HCT116 (cell line): ENCODE results near the gene MAP6D1. TPM values are rescaled to one million over a fixed set of nuclear protein-coding genes. Genes with fewer than 3 reads are reported as not detected.

Experiments
- ATAC-seq: fragments of 200-7000 bp; cut with Tn5 transposase; 2 replicates; pipeline ENCODE4 v1.9.1; 2020; ENCODE audit warnings: mild to moderate bottlenecking, moderate library complexity
- BruUV-seq: library from RNA; stranded (reverse); fragments of 400-500 nt; replicated peaks from 2 replicates; lab custom pipeline; 2021; lab: Mats Ljungman, UMichigan
- CTCF ChIA-PET: fragments of 300-600 bp; sonication (Branson Sonifier 250); formaldehyde crosslinking; loops from one replicate; lab custom pipeline; 2021; ENCODE audit warnings: antibody characterized with exemption; lab: Charles Lee
- POLR2A ChIA-PET: fragments of 300-600, 350-600 bp; sonication (Branson Sonifier 250); formaldehyde crosslinking; loops from one replicate; lab custom pipeline; 2021; ENCODE audit warnings: antibody characterized with exemption; lab: Charles Lee
- RAD21 ChIA-PET, 2 experiments: fragments of 300-600 bp; sonication (Branson Sonifier 250); formaldehyde crosslinking; loops; one replicate each; lab custom pipeline; 2023; ENCODE audit warnings: low total read pairs in 2 of 2; ENCODE audit not compliant: uncharacterized antibody in 2 of 2, unreplicated experiment in 2 of 2, low non-redundant PET in 1 of 2; lab: Charles Lee
- DNase-seq: peaks from one replicate; pipeline ENCODE4 v3.0.0-alpha.2; 2010; ENCODE audit warnings: low read depth, low spot score
- H2AFZ ChIP-seq: fragments of 200-600 bp; shearing (Covaris generic), sonication (generic); 2 replicates; pipeline ENCODE4 v1.6.1; 2017; ENCODE audit warnings: low read depth, mixed run types, mixed read lengths, antibody characterized with exemption, low read length; ENCODE audit not compliant: poor library complexity, severe bottlenecking
- H3K27ac ChIP-seq: 2 replicates; pipeline ENCODE4 v1.5.1; 2012; ENCODE audit warnings: low read depth, low read length
- H3K27me3 ChIP-seq: fragments of 200-600 bp; sonication (generic); 2 replicates; pipeline ENCODE4 v1.6.1; 2016; ENCODE audit warnings: mixed run types, low read length, mixed read lengths; ENCODE audit not compliant: insufficient read depth
- H3K36me3 ChIP-seq, 2 experiments: fragments of 200-500 bp in 1 of 2; fragments of 200-600 bp in 1 of 2; sonication (Bioruptor generic) in 1 of 2; sonication (generic) in 1 of 2; 2 replicates each; pipeline versions ENCODE4 v1.5.1 to v1.6.1; 2014 to 2016; ENCODE audit warnings: low read length in 2 of 2, inconsistent platforms in 1 of 2, mixed read lengths in 1 of 2, mixed run types in 1 of 2; ENCODE audit not compliant: insufficient read depth in 2 of 2, control insufficient read depth in 1 of 2
- H3K4me1 ChIP-seq, 2 experiments: fragments of 200-600 bp in 1 of 2; sonication (generic) in 1 of 2; 2 replicates each; pipeline versions ENCODE4 v1.5.1 to v1.6.1; 2012 to 2017; ENCODE audit warnings: low read length in 2 of 2, inconsistent platforms in 1 of 2, mild to moderate bottlenecking in 1 of 2, mixed read lengths in 1 of 2, mixed run types in 1 of 2, moderate library complexity in 1 of 2; ENCODE audit not compliant: insufficient read depth in 2 of 2, control insufficient read depth in 1 of 2
- H3K4me2 ChIP-seq: fragments of 200-600 bp; sonication (generic); 2 replicates; pipeline ENCODE4 v1.6.1; 2017; ENCODE audit warnings: mixed run types, low read length, mixed read lengths
- H3K4me3 ChIP-seq, 2 experiments: fragments of 200-600 bp in 1 of 2; sonication (generic) in 1 of 2; replicated peaks in 1 of 2; 2 replicates each; pipeline ENCODE4 v1.5.1; 2011 to 2016; ENCODE audit warnings: low read length in 2 of 2, control low read depth in 1 of 2, low read depth in 1 of 2, mild to moderate bottlenecking in 1 of 2, mixed read lengths in 1 of 2, mixed run types in 1 of 2
- H3K79me2 ChIP-seq: fragments of 200-600 bp; sonication (generic); 2 replicates; pipeline ENCODE4 v1.6.1; 2017; ENCODE audit warnings: mild to moderate bottlenecking, mixed run types, low read length, moderate library complexity, mixed read lengths; ENCODE audit not compliant: insufficient read depth
- H3K9ac ChIP-seq: fragments of 200-600 bp; sonication (generic); 2 replicates; pipeline ENCODE4 v1.6.1; 2016; ENCODE audit warnings: low read length, mixed read lengths
- H3K9me2 ChIP-seq: fragments of 200-600 bp; sonication (generic), shearing (Covaris generic); 2 replicates; pipeline ENCODE4 v1.6.1; 2017; ENCODE audit warnings: mixed run types, mild to moderate bottlenecking, moderate library complexity; ENCODE audit not compliant: insufficient read depth
- H3K9me3 ChIP-seq, 2 experiments: fragments of 200-500 bp in 1 of 2; fragments of 200-600 bp in 1 of 2; sonication (Bioruptor generic) in 1 of 2; sonication (generic) in 1 of 2; 2 replicates each; pipeline ENCODE4 v1.6.1; 2014 to 2017; ENCODE audit warnings: low read length in 2 of 2, mixed read lengths in 2 of 2, inconsistent platforms in 1 of 2, low read depth in 1 of 2, mild to moderate bottlenecking in 1 of 2, mixed run types in 1 of 2, moderate library complexity in 1 of 2; ENCODE audit not compliant: control insufficient read depth in 1 of 2, insufficient read depth in 1 of 2
- H4K20me1 ChIP-seq: fragments of 200-600 bp; sonication (generic), shearing (Covaris generic); 2 replicates; pipeline ENCODE4 v1.6.1; 2017; ENCODE audit warnings: mixed run types, mild to moderate bottlenecking, moderate library complexity; ENCODE audit not compliant: insufficient read depth
- CEBPB ChIP-seq: IDR thresholded peaks from 2 replicates; pipeline ENCODE4 v1.6.1; 2012; ENCODE audit warnings: low read depth
- CTCF ChIP-seq, 3 experiments: fragments of 200-600 bp in 1 of 3; sonication (generic) in 1 of 3; IDR thresholded peaks in 2 of 3; conservative IDR thresholded peaks in 1 of 3; 2 replicates each; pipeline ENCODE4 v1.5.1; 2012 to 2017; ENCODE audit warnings: low read depth in 2 of 3, low read length in 2 of 3, antibody characterized with exemption in 1 of 3, borderline replicate concordance in 1 of 3, control low read depth in 1 of 3, mild to moderate bottlenecking in 1 of 3, mixed read lengths in 1 of 3, mixed run types in 1 of 3, moderate library complexity in 1 of 3; ENCODE audit not compliant: insufficient read depth in 1 of 3
- ELF1 ChIP-seq: IDR thresholded peaks from 2 replicates; pipeline ENCODE4 v1.6.1; 2012; ENCODE audit warnings: low read depth, borderline replicate concordance
- EZH2 ChIP-seq: fragments of 200-600 bp; sonication (generic); IDR thresholded peaks from 2 replicates; pipeline ENCODE4 v1.6.1; 2017; ENCODE audit warnings: antibody characterized with exemption, mixed run types
- MAX ChIP-seq: IDR thresholded peaks from 2 replicates; pipeline ENCODE4 v1.6.1; 2012
- SIN3A ChIP-seq: IDR thresholded peaks from 2 replicates; pipeline ENCODE4 v1.6.1; 2012; ENCODE audit warnings: low read depth
- SP1 ChIP-seq: IDR thresholded peaks from 2 replicates; pipeline ENCODE4 v1.6.1; 2012; ENCODE audit warnings: low read depth
- SRF ChIP-seq: IDR thresholded peaks from 2 replicates; pipeline ENCODE4 v1.6.1; 2012; ENCODE audit warnings: low read depth
- TCF7L2 ChIP-seq: IDR thresholded peaks from 2 replicates; pipeline ENCODE4 v1.7.0; 2011; ENCODE audit warnings: borderline replicate concordance, inconsistent platforms; ENCODE audit not compliant: insufficient read depth, insufficient read length; ENCODE audit errors: extremely low read depth
- ZBTB33 ChIP-seq: IDR thresholded peaks from 2 replicates; pipeline ENCODE4 v1.6.1; 2011; ENCODE audit warnings: mild to moderate bottlenecking, low read length, moderate library complexity; ENCODE audit not compliant: insufficient replicate concordance; ENCODE audit errors: extremely low read depth
- ZNF274 ChIP-seq: fragments of 200-500 bp; sonication (Bioruptor generic); IDR thresholded peaks from 2 replicates; pipeline ENCODE4 v1.6.1; 2014; ENCODE audit warnings: mild to moderate bottlenecking, low read depth, low read length, inconsistent platforms
- intact Hi-C: fragments of 100-400 bp; cut with micrococcal nuclease; formaldehyde crosslinking; loops from 2 replicates; pipeline ENCODE4 v1.10.0; 2022
- total RNA-seq: library from RNA; stranded (reverse); gene quantifications from one replicate; pipeline ENCODE4 v1.2.1, GENCODE V29; 2021; ENCODE audit not compliant: unreplicated experiment

Gene MAP6D1
- total RNA-seq, 1 experiment from 2014 or later: 5.3 TPM

GRCh38 chr3:183829466-183829865, 4.1 kb upstream of the MAP6D1 start:
- H3K79me2 ChIP-seq: no peaks in the 10 kb centered on the region
- ChIA-PET RAD21 (no interaction called here), CTCF (no interaction called here), POLR2A (no interaction called here)
- H3K4me1 ChIP-seq: peaks cover 0 to 6% of the 10 kb centered on the region in 2 experiments; a peak in 3 of 4 replicates
- BruUV-seq: no TSS peak
- no peak for TF ChIP-seq SRF
- TF ChIP-seq TCF7L2: no peak
- TF ChIP-seq ELF1: no peak
- no peak for TF ChIP-seq ZNF274
- no peak for TF ChIP-seq ZBTB33
- no peak for TF ChIP-seq EZH2
- TF ChIP-seq MAX: no peak
- TF ChIP-seq SP1: no peak
- no peak for TF ChIP-seq CEBPB
- TF ChIP-seq SIN3A: no peak
- no peak for TF ChIP-seq CTCF (IDR thresholded peaks at IDR 0.05 in 2 of 3, conservative IDR thresholded peaks at IDR 0.05 in 1 of 3; ENCODE audit: borderline replicate concordance in 1 of 3, insufficient read depth in 1 of 3, low read depth in 2 of 3, low read length in 2 of 3)
- H3K4me2 ChIP-seq: no peak overlapping the region
- H3K27me3 ChIP-seq: no peaks in the 10 kb centered on the region
- no peaks in the 10 kb centered on the region for H3K9me2 ChIP-seq
- intact Hi-C loops: no loop called here
- H4K20me1 ChIP-seq: no peaks in the 10 kb centered on the region
- H3K36me3 ChIP-seq: peaks cover 14 to 19% of the 10 kb centered on the region in 2 experiments; a peak in 3 of 4 replicates
- H3K4me3 ChIP-seq: no peak overlapping the region
- no peak overlapping the region for H2AFZ ChIP-seq
- ATAC-seq: no peak
- H3K9ac ChIP-seq: no peak overlapping the region
- DNase-seq: no peak
- no peaks in the 10 kb centered on the region for H3K9me3 ChIP-seq
- H3K27ac ChIP-seq: no peak overlapping the region
